ENCODE data around the gene SLF2. TPM values are rescaled to one million over a fixed set of nuclear protein-coding genes. Genes with fewer than 3 reads are reported as not detected.
"Not testable (repeated sequence)": the region's sequence is repeated elsewhere in the genome, so short reads cannot be mapped to it uniquely, and the experiment has no call there.

SLF2 gene
- total RNA-seq, 3 donors from 2014 or later (not counting 1 experiment from before 2014, with no cell fraction given), result 24.2 to 35.4 (median 30.9) TPM

GRCh38 chr10:100882671-100883311, 30.0 kb upstream of the SLF2 start:
- intact Hi-C loops (cut with micrococcal nuclease), result no loop called here
- H3K27ac ChIP-seq (ENCODE audit: low read length), result no peak overlapping the region
- no peak overlapping the region for H3K4me3 ChIP-seq (ENCODE audit: low read length)
- H3K4me1 Mint-ChIP-seq, result no peaks in the 10 kb centered on the region
- ATAC-seq (no peak), DNase-seq (no peak)
- peaks cover 4 to 13% of the 10 kb centered on the region in 2 donors for H3K27me3 Mint-ChIP-seq (ENCODE audit: low read depth in 2 of 2)
- H3K36me3 ChIP-seq (ENCODE audit: control insufficient read depth, insufficient read depth, low read length), result no peaks in the 10 kb centered on the region
- no peaks in the 10 kb centered on the region for H3K9me3 ChIP-seq (ENCODE audit: control insufficient read depth, insufficient read depth, low read length)
- no peaks in the 10 kb centered on the region for H3K36me3 Mint-ChIP-seq
- no peak for TF ChIP-seq CTCF (IDR thresholded peaks at IDR 0.05)
- no peaks in the 10 kb centered on the region for H3K27me3 ChIP-seq (ENCODE audit: control insufficient read depth, insufficient read depth, low read length)
- no peak overlapping the region for H3K4me3 Mint-ChIP-seq
- no peaks in the 10 kb centered on the region for H3K9me3 Mint-ChIP-seq
- no peak overlapping the region for H3K27ac Mint-ChIP-seq
- no peaks in the 10 kb centered on the region for H3K4me1 ChIP-seq (ENCODE audit: control insufficient read depth, insufficient read depth, low read length)
- WGBS (ENCODE audit: insufficient coverage), result 88% methylated on average over 23 of the region's 23 CpGs

- peaks cover 0 to 9% of the 10 kb centered on the region in 2 donors for H3K27me3 Mint-ChIP-seq (ENCODE audit: low read depth in 2 of 2)
- ATAC-seq, result no peak
Observed at GRCh38 chr10:100883312-100883821, 29.4 kb upstream of the SLF2 start.

GRCh38 chr10:100885611-100886010, 27.2 kb upstream of the SLF2 start:
- H3K4me1 ChIP-seq (ENCODE audit: control insufficient read depth, insufficient read depth, low read length); H3K27ac Mint-ChIP-seq; intact Hi-C loops (cut with micrococcal nuclease); DNase-seq; ATAC-seq; H3K27ac ChIP-seq (ENCODE audit: low read length); H3K36me3 Mint-ChIP-seq; H3K9me3 Mint-ChIP-seq; H3K27me3 ChIP-seq (ENCODE audit: control insufficient read depth, insufficient read depth, low read length); H3K36me3 ChIP-seq (ENCODE audit: control insufficient read depth, insufficient read depth, low read length); H3K4me1 Mint-ChIP-seq; H3K4me3 ChIP-seq (ENCODE audit: low read length); H3K9me3 ChIP-seq (ENCODE audit: control insufficient read depth, insufficient read depth, low read length); H3K4me3 Mint-ChIP-seq: not testable (repeated sequence)
- peaks cover 11 to 24% of the 10 kb centered on the region in 2 donors for H3K27me3 Mint-ChIP-seq (ENCODE audit: low read depth in 2 of 2)
- 94% methylated on average over 13 of the region's 13 CpGs for WGBS (ENCODE audit: insufficient coverage)

More at GRCh38 chr10:100883312-100883821, 29.4 kb upstream of the SLF2 start:
- Mint-ChIP-seq H3K4me1 (no peaks in the 10 kb centered on the region), H3K9me3 (no peaks in the 10 kb centered on the region), H3K27ac (no peak overlapping the region), H3K36me3 (no peaks in the 10 kb centered on the region), H3K4me3 (no peak overlapping the region)
- intact Hi-C loops (cut with micrococcal nuclease), result no loop called here
- DNase-seq, result no peak
- no peak for TF ChIP-seq CTCF (IDR thresholded peaks at IDR 0.05)
- Histone ChIP-seq H3K36me3 (ENCODE audit: control insufficient read depth, insufficient read depth, low read length) (no peaks in the 10 kb centered on the region), H3K4me1 (ENCODE audit: control insufficient read depth, insufficient read depth, low read length) (no peaks in the 10 kb centered on the region), H3K4me3 (ENCODE audit: low read length) (no peak overlapping the region), H3K9me3 (ENCODE audit: control insufficient read depth, insufficient read depth, low read length) (no peaks in the 10 kb centered on the region), H3K27ac (ENCODE audit: low read length) (no peak overlapping the region), H3K27me3 (ENCODE audit: control insufficient read depth, insufficient read depth, low read length) (no peaks in the 10 kb centered on the region)
- WGBS (ENCODE audit: insufficient coverage), result 85% methylated on average over 14 of the region's 14 CpGs

- no peaks in the 10 kb centered on the region for H3K36me3 Mint-ChIP-seq
- H3K27ac Mint-ChIP-seq, result no peak overlapping the region
- H3K4me1 Mint-ChIP-seq, result no peaks in the 10 kb centered on the region
- Histone ChIP-seq H3K4me3 (ENCODE audit: low read length) (no peak overlapping the region), H3K36me3 (ENCODE audit: control insufficient read depth, insufficient read depth, low read length) (no peaks in the 10 kb centered on the region), H3K9me3 (ENCODE audit: control insufficient read depth, insufficient read depth, low read length) (no peaks in the 10 kb centered on the region), H3K27me3 (ENCODE audit: control insufficient read depth, insufficient read depth, low read length) (peaks cover 4% of the 10 kb centered on the region), H3K4me1 (ENCODE audit: control insufficient read depth, insufficient read depth, low read length) (no peaks in the 10 kb centered on the region), H3K27ac (ENCODE audit: low read length) (no peak overlapping the region)
- no peak for DNase-seq
- no peak for TF ChIP-seq CTCF (IDR thresholded peaks at IDR 0.05)
- H3K27me3 Mint-ChIP-seq (ENCODE audit: low read depth in 2 of 2), result peaks cover 15 to 29% of the 10 kb centered on the region in 2 donors
- WGBS (ENCODE audit: insufficient coverage), result 82% methylated on average over 3 of the region's 3 CpGs
- H3K4me3 Mint-ChIP-seq, result no peak overlapping the region
- intact Hi-C loops (cut with micrococcal nuclease), result no loop called here
- H3K9me3 Mint-ChIP-seq, result no peaks in the 10 kb centered on the region
- ATAC-seq, result no peak
Observed at GRCh38 chr10:100886091-100886490, 26.7 kb upstream of the SLF2 start.
